ENCODE results near the gene ARFRP1. TPM values are rescaled to one million over a fixed set of nuclear protein-coding genes. Genes with fewer than 3 reads are reported as not detected.
A peak's percentile ranks its signal among the peaks of the same experiment; 100 is the strongest.

Gene ARFRP1
- total and polyA plus RNA-seq, 12 donors, result 34.9 to 59.1 (median 40.0) TPM

DNA sequence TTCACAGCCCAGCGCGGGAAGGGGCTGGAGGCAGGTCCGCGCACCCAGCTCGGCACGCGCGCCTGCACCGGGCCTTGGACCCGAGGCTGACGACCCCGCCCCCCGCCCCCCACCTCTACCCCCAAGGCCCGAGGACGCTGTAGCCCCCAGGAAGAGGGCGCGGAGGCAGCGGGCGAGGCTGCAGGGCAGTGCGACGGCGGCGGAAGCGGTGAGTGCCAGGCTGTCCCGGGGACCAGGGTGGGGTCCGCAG lies 29.8 kb upstream of the ARFRP1 start:
- Histone ChIP-seq H3K27ac (peak overlapping the region in 1 of 10 donors; percentile 89), H3K4me3 (peak overlapping the region in 9 of 10 donors; percentile 1 to 79 (median 42)), H3K4me1 (peaks cover 28 to 51% (median 38%) of the 10 kb centered on the region in 9 donors), H3K9me3 (no peaks in the 10 kb centered on the region), H3K36me3 (peaks cover 0 to 56% (median 21%) of the 10 kb centered on the region in 9 donors), H3K27me3 (peaks cover 0 to 19% (median 0%) of the 10 kb centered on the region in 7 donors)
- intact Hi-C loops (cut with DNase I), result loop anchor here in 1 of 10 donors (10.0 kb wide), 1 partner anchor 83 kb away; the partner anchor contains the start of genes RTEL1 and STMN3
- no peak for DNase-seq
- TF ChIP-seq CTCF (IDR thresholded peaks at IDR 0.05), result no peak
- WGBS, 2 donors, result 4 to 14% methylated on average over 23 to 26 of the region's 26 CpGs
- ATAC-seq, result no peak

DNA sequence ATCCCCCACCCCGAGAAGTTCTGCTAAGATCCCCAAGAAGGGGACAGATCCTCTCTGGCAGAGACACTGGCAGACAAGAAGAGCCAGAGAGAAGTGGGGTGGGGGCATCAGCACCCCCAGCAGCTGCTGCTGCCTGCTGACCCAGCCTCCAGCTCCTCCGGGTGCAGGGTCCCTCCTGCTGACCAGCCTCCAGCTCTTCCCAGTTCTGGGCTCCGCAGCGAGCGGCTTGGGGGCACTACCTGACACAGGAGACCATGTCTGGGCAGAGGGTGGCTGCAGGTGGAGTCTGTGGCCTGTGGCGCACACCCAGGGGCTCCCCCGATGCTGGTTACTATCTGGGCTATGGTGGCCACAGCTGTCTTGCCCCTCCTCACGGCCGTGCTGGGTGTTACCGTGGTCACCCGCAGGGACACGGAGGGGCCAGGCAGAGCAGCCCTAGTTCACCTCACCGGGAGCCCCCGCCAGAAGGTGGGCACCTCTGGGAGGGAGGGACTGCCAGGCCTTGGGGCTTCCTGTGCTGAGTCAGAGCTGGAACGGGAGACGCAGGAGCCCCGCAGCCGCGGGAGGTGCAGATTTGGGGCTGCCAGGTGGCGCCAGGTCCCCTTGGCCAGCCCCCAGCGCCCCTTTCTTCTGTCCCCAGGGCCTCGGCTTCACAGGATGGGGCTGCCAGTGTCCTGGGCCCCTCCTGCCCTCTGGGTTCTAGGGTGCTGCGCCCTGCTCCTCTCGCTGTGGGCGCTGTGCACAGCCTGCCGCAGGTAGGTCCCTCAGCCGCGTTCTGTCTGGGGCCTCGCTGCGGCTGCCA lies 29.3 kb upstream of the ARFRP1 start:
- ATAC-seq (no peak), DNase-seq (no peak)
- H3K9me3 ChIP-seq, result no peaks in the 10 kb centered on the region
- no peak for TF ChIP-seq CTCF (IDR thresholded peaks at IDR 0.05)
- H3K27me3 ChIP-seq, result peaks cover 0 to 19% (median 0%) of the 10 kb centered on the region in 7 donors
- peaks cover 0 to 51% (median 18%) of the 10 kb centered on the region in 9 donors for H3K36me3 ChIP-seq
- H3K27ac ChIP-seq, result peak overlapping the region in 1 of 10 donors; percentile 89
- H3K4me3 ChIP-seq, result peak overlapping the region in 7 of 10 donors; percentile 26 to 79 (median 61)
- WGBS, 2 donors, result 50 to 54% methylated on average over 28 to 30 of the region's 30 CpGs
- intact Hi-C loops (cut with DNase I), result loop anchor here in 1 of 10 donors (10.0 kb wide), 1 partner anchor 82 kb away; the partner anchor contains the start of genes RTEL1 and STMN3
- peaks cover 28 to 45% (median 38%) of the 10 kb centered on the region in 9 donors for H3K4me1 ChIP-seq

DNA sequence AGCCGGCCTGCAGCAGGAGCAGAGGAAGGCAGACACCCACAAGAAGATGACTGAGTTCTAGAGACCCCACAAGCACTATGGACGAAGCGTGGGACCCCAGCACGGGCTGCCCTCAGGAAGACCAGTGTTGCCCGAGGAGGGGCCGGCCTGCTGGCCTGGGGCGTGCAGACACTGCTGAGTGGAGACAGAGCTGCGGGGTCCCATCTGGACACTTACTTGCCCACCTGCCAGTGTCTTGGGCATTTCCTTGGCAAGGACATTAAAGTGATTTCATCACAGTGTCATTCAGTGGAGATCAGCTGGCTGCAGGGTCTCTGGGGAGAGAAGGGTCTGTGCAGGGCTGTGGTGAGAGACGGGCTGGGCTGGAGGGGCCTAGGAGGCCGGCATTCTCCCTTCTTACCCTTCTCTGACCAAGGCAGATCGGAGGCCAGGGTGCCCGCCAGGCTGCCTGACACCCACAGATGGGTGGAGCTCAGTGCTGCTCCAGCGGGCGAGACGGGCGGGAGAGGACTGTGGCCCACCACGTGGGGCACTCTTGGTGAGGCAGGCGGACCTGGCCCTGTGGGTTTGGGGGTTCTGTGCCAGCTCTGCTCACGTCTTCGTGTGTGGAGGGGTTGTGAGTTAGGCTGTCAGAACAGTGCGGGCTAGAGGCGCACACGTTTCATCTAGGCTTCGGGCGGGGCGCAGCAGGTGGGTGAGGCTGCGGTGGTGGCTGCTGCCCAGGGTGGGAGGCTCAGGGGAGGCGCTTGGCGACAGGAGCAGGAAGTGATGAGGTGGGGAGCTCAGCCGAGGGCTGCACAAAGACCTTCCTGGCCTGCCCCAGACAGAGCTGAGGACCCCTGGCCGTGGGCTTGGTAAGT lies 28.3 kb upstream of the ARFRP1 start, which contains the start of gene LIME1:
TSS of gene LIME1 (plus strand) at position 806 of the 860 bp plus-strand sequence. CDS start 886 bp downstream, outside the sequence.
- peak within 1 kb of the TSS in 1 of 10 donors; percentile 89 for H3K27ac ChIP-seq
- H3K4me1 ChIP-seq, result peaks cover 20 to 35% (median 29%) of the 10 kb centered on the region in 9 donors
- H3K4me3 ChIP-seq, result peak within 1 kb of the TSS in 7 of 10 donors; percentile 26 to 79 (median 61)
- H3K27me3 ChIP-seq, result peaks cover 0 to 19% (median 0%) of the 10 kb centered on the region in 7 donors
- H3K36me3 ChIP-seq, result peaks cover 0 to 41% (median 15%) of the 10 kb centered on the region in 9 donors
- DNase-seq (no peak), ATAC-seq (no peak)
- intact Hi-C loops (cut with DNase I), result loop anchor here in 1 of 10 donors (10.0 kb wide), 1 partner anchor 81 kb away; the partner anchor contains the start of genes RTEL1 and STMN3
- H3K9me3 ChIP-seq, result no peaks in the 10 kb centered on the region
- 85 to 90% methylated on average over 31 of the region's 31 CpGs for WGBS, 2 donors
- no peak for TF ChIP-seq CTCF (IDR thresholded peaks at IDR 0.05)

Data from heart right ventricle (tissue), 16 donors.